K562 (cell line): Measurements from ENCODE around the gene LSM12. TPM values are rescaled to one million over a fixed set of nuclear protein-coding genes. Genes with fewer than 3 reads are reported as not detected.

ENCODE experiments used
- IRF2 ChIP-seq: sonication (generic); formaldehyde crosslinking; IDR thresholded peaks from 2 replicates; pipeline ENCODE4 v1.8.1; 2022; ENCODE audit warnings: mild to moderate bottlenecking, missing genetic modification reagents
- NFYB ChIP-seq: IDR thresholded peaks from 2 replicates; pipeline ENCODE4 v1.6.1; 2011; ENCODE audit warnings: mild to moderate bottlenecking, moderate library complexity; ENCODE audit not compliant: insufficient read length; ENCODE audit errors: extremely low read depth
- RFX7 ChIP-seq: fragments of 250-450 bp; sonication (Bioruptor Pico); IDR thresholded peaks from 2 replicates; pipeline ENCODE4 v1.5.1; 2021; ENCODE audit warnings: mild to moderate bottlenecking
- SETDB1 ChIP-seq: IDR thresholded peaks from one replicate; pipeline ENCODE4 v1.6.1; 2012; ENCODE audit warnings: low read length, control low read depth, inconsistent platforms
- SLC30A9 ChIP-seq: fragments of 250-450 bp; sonication (Bioruptor Pico); IDR thresholded peaks from 2 replicates; pipeline ENCODE4 v1.8.0; 2022; ENCODE audit warnings: mild to moderate bottlenecking, moderate library complexity
- ZC3H4 ChIP-seq: sonication (generic); formaldehyde crosslinking; IDR thresholded peaks from 2 replicates; pipeline ENCODE4 v1.9.0; 2021; ENCODE audit warnings: missing genetic modification reagents, borderline replicate concordance
- ZNF146 ChIP-seq: IDR thresholded peaks from one replicate; pipeline ENCODE4 v1.6.1; 2018; ENCODE audit warnings: missing compliant biosample characterization; ENCODE audit not compliant: unreplicated experiment
- ZNF277 ChIP-seq: fragments of 250-450 bp; sonication (Bioruptor Pico); IDR thresholded peaks from 2 replicates; pipeline ENCODE4 v1.8.0; 2022; ENCODE audit warnings: inconsistent platforms, mild to moderate bottlenecking, moderate library complexity, borderline replicate concordance
- ZNF75A ChIP-seq: fragments of 450-650 bp; formaldehyde crosslinking; IDR thresholded peaks from 2 replicates; pipeline ENCODE4 v1.4.0; 2020; ENCODE audit warnings: mild to moderate bottlenecking
- polyA plus RNA-seq, 8 experiments: library from polyadenylated mRNA; depleted of rRNA in 4 of 8; stranded (reverse) in 5 of 8; unstranded in 3 of 8; fragments of >200 nt; fragmentation: Nextera tagmentation in 2 of 8; fragmentation: Illumina TruSeq in 1 of 8; extraction: Ambion mirVana in 2 of 8; extraction: Trizol in 1 of 8; gene quantifications; 2 replicates each; pipeline versions ENCODE4 v1.2.1 to v1.2.3, GENCODE V29; 2011 to 2014; ENCODE audit warnings: inconsistent platforms in 1 of 8, missing spikeins in 1 of 8
- total RNA-seq, 7 experiments: library from RNA; depleted of rRNA in 6 of 7; stranded (reverse); fragments of >200 nt in 6 of 7; fragmentation: Illumina TruSeq in 2 of 7; extraction: Trizol in 2 of 7; gene quantifications; 2 replicates each; pipeline versions ENCODE4 v1.2.1 to v1.2.3, GENCODE V29; 2011 to 2021; ENCODE audit warnings: low replicate concordance in 1 of 7
- TF ChIP-seq, protein P1 (sequence below): fragments of 450-650 bp; IDR thresholded peaks from 2 replicates; pipeline ENCODE4 v1.6.1; 2016; ENCODE audit warnings: low read depth

LSM12 gene
- total and polyA plus RNA-seq, 9 of the 15 experiments (the other 6 are each of a cell fraction or from before 2014, with no cell fraction given), result 53.0 to 258 (median 89.3) TPM

DNA sequence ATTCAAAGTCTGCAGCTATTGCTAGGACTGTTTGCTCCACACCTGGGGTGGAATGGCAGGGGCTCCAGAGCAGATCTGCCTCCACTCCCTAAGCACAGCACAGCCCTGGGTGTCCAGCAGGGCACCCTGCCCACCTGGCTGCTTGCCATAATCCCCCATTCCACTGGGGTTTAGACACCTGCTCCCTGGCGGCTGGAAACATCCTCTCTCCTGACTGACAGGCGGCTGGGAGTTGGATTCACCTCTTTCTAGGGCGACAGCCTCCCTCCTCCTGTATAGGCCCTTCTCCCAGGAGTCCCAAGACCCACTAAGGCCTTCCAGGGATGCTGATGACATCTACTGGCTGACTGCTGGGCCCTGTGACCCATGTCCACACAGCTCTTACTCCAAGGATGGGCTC, 39.0 kb upstream of the LSM12 start (continued):
- TF ChIP-seq, protein P1, sequence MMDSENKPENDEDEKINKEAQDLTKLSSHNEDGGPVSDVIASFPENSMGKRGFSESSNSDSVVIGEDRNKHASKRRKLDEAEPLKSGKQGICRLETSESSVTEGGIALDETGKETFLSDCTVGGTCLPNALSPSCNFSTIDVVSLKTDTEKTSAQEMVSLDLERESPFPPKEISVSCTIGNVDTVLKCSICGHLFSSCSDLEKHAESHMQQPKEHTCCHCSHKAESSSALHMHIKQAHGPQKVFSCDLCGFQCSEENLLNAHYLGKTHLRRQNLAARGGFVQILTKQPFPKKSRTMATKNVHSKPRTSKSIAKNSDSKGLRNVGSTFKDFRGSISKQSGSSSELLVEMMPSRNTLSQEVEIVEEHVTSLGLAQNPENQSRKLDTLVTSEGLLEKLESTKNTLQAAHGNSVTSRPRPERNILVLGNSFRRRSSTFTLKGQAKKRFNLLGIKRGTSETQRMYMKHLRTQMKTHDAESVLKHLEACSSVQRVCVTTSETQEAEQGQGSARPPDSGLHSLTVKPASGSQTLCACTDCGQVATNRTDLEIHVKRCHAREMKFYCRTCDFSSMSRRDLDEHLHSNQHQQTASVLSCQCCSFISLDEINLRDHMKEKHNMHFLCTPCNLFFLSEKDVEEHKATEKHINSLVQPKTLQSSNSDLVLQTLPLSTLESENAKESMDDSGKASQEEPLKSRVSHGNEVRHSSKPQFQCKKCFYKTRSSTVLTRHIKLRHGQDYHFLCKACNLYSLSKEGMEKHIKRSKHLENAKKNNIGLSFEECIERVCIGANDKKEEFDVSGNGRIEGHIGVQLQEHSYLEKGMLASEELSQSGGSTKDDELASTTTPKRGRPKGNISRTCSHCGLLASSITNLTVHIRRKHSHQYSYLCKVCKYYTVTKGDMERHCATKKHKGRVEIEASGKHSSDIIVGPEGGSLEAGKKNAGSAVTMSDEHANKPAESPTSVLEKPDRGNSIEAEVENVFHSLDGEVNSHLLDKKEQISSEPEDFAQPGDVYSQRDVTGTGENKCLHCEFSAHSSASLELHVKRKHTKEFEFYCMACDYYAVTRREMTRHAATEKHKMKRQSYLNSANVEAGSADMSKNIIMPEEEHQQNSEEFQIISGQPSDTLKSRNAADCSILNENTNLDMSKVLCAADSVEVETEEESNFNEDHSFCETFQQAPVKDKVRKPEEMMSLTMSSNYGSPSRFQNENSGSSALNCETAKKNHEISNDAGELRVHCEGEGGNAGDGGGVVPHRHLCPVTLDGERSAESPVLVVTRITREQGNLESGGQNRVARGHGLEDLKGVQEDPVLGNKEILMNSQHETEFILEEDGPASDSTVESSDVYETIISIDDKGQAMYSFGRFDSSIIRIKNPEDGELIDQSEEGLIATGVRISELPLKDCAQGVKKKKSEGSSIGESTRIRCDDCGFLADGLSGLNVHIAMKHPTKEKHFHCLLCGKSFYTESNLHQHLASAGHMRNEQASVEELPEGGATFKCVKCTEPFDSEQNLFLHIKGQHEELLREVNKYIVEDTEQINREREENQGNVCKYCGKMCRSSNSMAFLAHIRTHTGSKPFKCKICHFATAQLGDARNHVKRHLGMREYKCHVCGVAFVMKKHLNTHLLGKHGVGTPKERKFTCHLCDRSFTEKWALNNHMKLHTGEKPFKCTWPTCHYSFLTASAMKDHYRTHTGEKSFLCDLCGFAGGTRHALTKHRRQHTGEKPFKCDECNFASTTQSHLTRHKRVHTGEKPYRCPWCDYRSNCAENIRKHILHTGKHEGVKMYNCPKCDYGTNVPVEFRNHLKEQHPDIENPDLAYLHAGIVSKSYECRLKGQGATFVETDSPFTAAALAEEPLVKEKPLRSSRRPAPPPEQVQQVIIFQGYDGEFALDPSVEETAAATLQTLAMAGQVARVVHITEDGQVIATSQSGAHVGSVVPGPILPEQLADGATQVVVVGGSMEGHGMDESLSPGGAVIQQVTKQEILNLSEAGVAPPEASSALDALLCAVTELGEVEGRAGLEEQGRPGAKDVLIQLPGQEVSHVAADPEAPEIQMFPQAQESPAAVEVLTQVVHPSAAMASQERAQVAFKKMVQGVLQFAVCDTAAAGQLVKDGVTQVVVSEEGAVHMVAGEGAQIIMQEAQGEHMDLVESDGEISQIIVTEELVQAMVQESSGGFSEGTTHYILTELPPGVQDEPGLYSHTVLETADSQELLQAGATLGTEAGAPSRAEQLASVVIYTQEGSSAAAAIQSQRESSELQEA, result no peak
- no peak for TF ChIP-seq RFX7
- no peak for TF ChIP-seq ZNF277
- TF ChIP-seq NFYB, result no peak
- no peak for TF ChIP-seq ZNF75A
- TF ChIP-seq SETDB1, result no peak
- TF ChIP-seq ZNF146 (CRISPR knock-in tag), result no peak
- TF ChIP-seq SLC30A9 (CRISPR knock-in tag), result no peak
- no peak for TF ChIP-seq ZC3H4 (CRISPR knock-in tag)
- TF ChIP-seq IRF2 (CRISPR knock-in tag), result no peak
